DND-41 (cell line): ENCODE results near the gene C1orf21.

ENCODE experiments used
- ATAC-seq: fragments of 200-7000 bp; cut with Tn5 transposase; 3 replicates; pipeline ENCODE4 v1.9.1; 2021; ENCODE audit warnings: low read depth; ENCODE audit not compliant: insufficient read depth
- DNase-seq: peaks from one replicate; pipeline ENCODE4 v3.0.0-alpha.2; 2020
- H2AFZ ChIP-seq: 2 replicates; pipeline ENCODE4 v1.6.0; 2012; ENCODE audit warnings: low read depth, low read length
- H3K27ac ChIP-seq: 2 replicates; pipeline ENCODE4 v1.5.1; 2012; ENCODE audit warnings: low read length, inconsistent platforms
- H3K27me3 ChIP-seq: fragments of 200-600 bp; sonication (generic); 2 replicates; pipeline ENCODE4 v1.6.0; 2012; ENCODE audit warnings: low read length, mild to moderate bottlenecking, inconsistent platforms; ENCODE audit not compliant: insufficient read depth, poor library complexity
- H3K36me3 ChIP-seq: 2 replicates; pipeline ENCODE4 v1.5.1; 2012; ENCODE audit warnings: low read length, inconsistent platforms; ENCODE audit not compliant: insufficient read depth
- H3K4me1 ChIP-seq: 2 replicates; pipeline ENCODE4 v1.5.1; 2012; ENCODE audit warnings: mild to moderate bottlenecking, low read length; ENCODE audit not compliant: insufficient read depth
- H3K4me2 ChIP-seq: 2 replicates; pipeline ENCODE4 v1.6.0; 2012; ENCODE audit warnings: mild to moderate bottlenecking, moderate library complexity, low read length, inconsistent platforms; ENCODE audit not compliant: insufficient read depth
- H3K4me3 ChIP-seq, 2 experiments: fragments of 200-600 bp in 1 of 2; shearing (Covaris generic) in 1 of 2; 2 replicates each; pipeline ENCODE4 v1.5.1; 2012 to 2016; ENCODE audit warnings: inconsistent platforms in 2 of 2, low read length in 2 of 2, mild to moderate bottlenecking in 2 of 2, low read depth in 1 of 2, moderate library complexity in 1 of 2
- H3K79me2 ChIP-seq: 2 replicates; pipeline ENCODE4 v1.6.0; 2012; ENCODE audit warnings: low read length, inconsistent platforms; ENCODE audit not compliant: insufficient read depth
- H3K9ac ChIP-seq: 2 replicates; pipeline ENCODE4 v1.6.0; 2012; ENCODE audit warnings: low read depth, mild to moderate bottlenecking, inconsistent platforms, low read length, moderate library complexity
- H3K9me3 ChIP-seq: 2 replicates; pipeline ENCODE4 v1.5.1; 2012; ENCODE audit warnings: low read length, moderate library complexity, mild to moderate bottlenecking, inconsistent platforms; ENCODE audit not compliant: insufficient read depth, severe bottlenecking
- H4K20me1 ChIP-seq: 2 replicates; pipeline ENCODE4 v1.6.0; 2012; ENCODE audit warnings: low read length; ENCODE audit not compliant: insufficient read depth
- CTCF ChIP-seq: IDR thresholded peaks from 2 replicates; pipeline ENCODE4 v1.5.1; 2012; ENCODE audit warnings: borderline replicate concordance, low read length, moderate library complexity, mild to moderate bottlenecking; ENCODE audit not compliant: poor library complexity, severe bottlenecking; ENCODE audit errors: extremely low read depth
- EZH2 ChIP-seq: IDR thresholded peaks from 3 replicates; pipeline ENCODE4 v1.6.1; 2012; ENCODE audit warnings: borderline replicate concordance, low read depth, mild to moderate bottlenecking, moderate library complexity, low read length, inconsistent platforms; ENCODE audit not compliant: severe bottlenecking

Gene C1orf21

GRCh38 chr1:184597650-184598357, 211.0 kb downstream of the C1orf21 start:
- H3K79me2 ChIP-seq, result no peaks in the 10 kb centered on the region
- H2AFZ ChIP-seq, result no peak overlapping the region
- H3K4me1 ChIP-seq, result no peaks in the 10 kb centered on the region
- DNase-seq (no peak), ATAC-seq (no peak)
- no peak overlapping the region for H3K9ac ChIP-seq
- no peaks in the 10 kb centered on the region for H3K9me3 ChIP-seq
- no peak for TF ChIP-seq EZH2
- TF ChIP-seq CTCF, result no peak
- no peak overlapping the region for H3K27ac ChIP-seq
- H3K4me3 ChIP-seq, result no peak overlapping the region
- no peak overlapping the region for H3K4me2 ChIP-seq
- H4K20me1 ChIP-seq, result no peaks in the 10 kb centered on the region
- no peaks in the 10 kb centered on the region for H3K36me3 ChIP-seq
- no peaks in the 10 kb centered on the region for H3K27me3 ChIP-seq

- TF ChIP-seq CTCF, result no peak
- TF ChIP-seq EZH2, result no peak
- Histone ChIP-seq H3K9ac (no peak overlapping the region), H3K4me3 (no peak overlapping the region), H3K27ac (no peak overlapping the region), H3K36me3 (no peaks in the 10 kb centered on the region), H3K27me3 (no peaks in the 10 kb centered on the region), H2AFZ (no peak overlapping the region), H3K9me3 (no peaks in the 10 kb centered on the region), H3K4me1 (no peaks in the 10 kb centered on the region), H3K4me2 (no peak overlapping the region), H4K20me1 (no peaks in the 10 kb centered on the region), H3K79me2 (no peaks in the 10 kb centered on the region)
- DNase-seq, result no peak
- no peak for ATAC-seq
These were observed 211.8 kb downstream of the C1orf21 start for GRCh38 chr1:184598403-184599193.

- TF ChIP-seq CTCF (no peak), EZH2 (no peak)
- Histone ChIP-seq H3K4me2 (no peak overlapping the region), H3K27ac (no peak overlapping the region), H4K20me1 (no peaks in the 10 kb centered on the region), H2AFZ (no peak overlapping the region), H3K4me3 (no peak overlapping the region), H3K27me3 (no peaks in the 10 kb centered on the region), H3K4me1 (no peaks in the 10 kb centered on the region), H3K9ac (no peak overlapping the region), H3K9me3 (no peaks in the 10 kb centered on the region), H3K79me2 (no peaks in the 10 kb centered on the region), H3K36me3 (no peaks in the 10 kb centered on the region)
- ATAC-seq, result no peak
- no peak for DNase-seq
These were observed 217.5 kb downstream of the C1orf21 start for GRCh38 chr1:184604152-184604900.
